Smooth muscle cell (in vitro differentiated cells): Measurements from ENCODE around the gene AUTS2. TPM values are rescaled to one million over a fixed set of nuclear protein-coding genes. Genes with fewer than 3 reads are reported as not detected.
A peak's percentile ranks its signal among the peaks of the same experiment; 100 is the strongest.

ENCODE experiments used
- DNase-seq: peaks from one replicate; lab custom pipeline; 2025; ENCODE audit not compliant: unreplicated experiment; lab: John Stamatoyannopoulos, UW
- H2AFZ ChIP-seq: fragments of 200-600 bp; sonication (generic); 2 replicates; pipeline ENCODE4 v1.6.0; 2016; ENCODE audit warnings: antibody characterized with exemption, low read depth, mild to moderate bottlenecking
- H3F3A ChIP-seq: fragments of 200-600 bp; sonication (generic); 2 replicates; pipeline ENCODE4 v1.6.0; 2017; ENCODE audit warnings: antibody characterized with exemption, low read depth
- H3K27ac ChIP-seq: fragments of 200-600 bp; sonication (generic); 2 replicates; pipeline ENCODE4 v1.5.1; 2016; ENCODE audit warnings: low read depth, mild to moderate bottlenecking
- H3K27me3 ChIP-seq: fragments of 200-600 bp; sonication (generic); 2 replicates; pipeline ENCODE4 v1.6.1; 2016; ENCODE audit warnings: low read depth, mild to moderate bottlenecking
- H3K36me3 ChIP-seq: fragments of 200-600 bp; sonication (generic); 2 replicates; pipeline ENCODE4 v1.5.1; 2016; ENCODE audit warnings: low read depth
- H3K4me1 ChIP-seq: fragments of 200-600 bp; sonication (generic); 2 replicates; pipeline ENCODE4 v1.5.1; 2016; ENCODE audit warnings: low read depth
- H3K4me2 ChIP-seq: fragments of 200-600 bp; sonication (generic); 2 replicates; pipeline ENCODE4 v1.6.0; 2016; ENCODE audit warnings: mild to moderate bottlenecking
- H3K4me3 ChIP-seq: fragments of 200-600 bp; sonication (generic); 2 replicates; pipeline ENCODE4 v1.5.1; 2016; ENCODE audit warnings: mild to moderate bottlenecking
- H3K79me2 ChIP-seq: fragments of 200-600 bp; sonication (generic); 2 replicates; pipeline ENCODE4 v1.6.0; 2016; ENCODE audit warnings: low read depth, mild to moderate bottlenecking
- H3K9ac ChIP-seq: fragments of 200-600 bp; sonication (generic); 2 replicates; pipeline ENCODE4 v1.6.0; 2016; ENCODE audit warnings: low read depth
- H3K9me3 ChIP-seq: fragments of 200-600 bp; sonication (generic); replicated peaks from 2 replicates; pipeline ENCODE4 v1.5.1; 2016; ENCODE audit warnings: low read depth
- H4K20me1 ChIP-seq: fragments of 200-600 bp; sonication (generic); 2 replicates; pipeline ENCODE4 v1.6.0; 2016; ENCODE audit warnings: low read depth
- WGBS: methylation state at CpG from one replicate; pipeline ENCODE4 v1.1.7; 2016; ENCODE audit warnings: low lambda C conversion rate; 5-methylcytosine and 5-hydroxymethylcytosine counted together
- polyA plus RNA-seq: library from polyadenylated mRNA; unstranded; fragments of >200 nt; fragmentation: Nextera tagmentation; extraction: Ambion mirVana; gene quantifications from 2 replicates; pipeline ENCODE4 v1.2.1, GENCODE V29; 2016
- total RNA-seq: library from RNA; depleted of rRNA; stranded (reverse); fragments of >200 nt; gene quantifications from 2 replicates; pipeline ENCODE4 v1.2.3, GENCODE V29; 2014
- TF ChIP-seq, protein P1 (sequence below): fragments of 200-600 bp; sonication (generic); IDR thresholded peaks from 2 replicates; pipeline ENCODE4 v1.5.1; 2017; ENCODE audit warnings: borderline replicate concordance, mild to moderate bottlenecking, antibody characterized with exemption; ENCODE audit not compliant: insufficient read depth, poor library complexity, severe bottlenecking

AUTS2 gene
- total and polyA plus RNA-seq, 2 experiments from 2014 or later = 6.5 to 8.6 TPM

DNA sequence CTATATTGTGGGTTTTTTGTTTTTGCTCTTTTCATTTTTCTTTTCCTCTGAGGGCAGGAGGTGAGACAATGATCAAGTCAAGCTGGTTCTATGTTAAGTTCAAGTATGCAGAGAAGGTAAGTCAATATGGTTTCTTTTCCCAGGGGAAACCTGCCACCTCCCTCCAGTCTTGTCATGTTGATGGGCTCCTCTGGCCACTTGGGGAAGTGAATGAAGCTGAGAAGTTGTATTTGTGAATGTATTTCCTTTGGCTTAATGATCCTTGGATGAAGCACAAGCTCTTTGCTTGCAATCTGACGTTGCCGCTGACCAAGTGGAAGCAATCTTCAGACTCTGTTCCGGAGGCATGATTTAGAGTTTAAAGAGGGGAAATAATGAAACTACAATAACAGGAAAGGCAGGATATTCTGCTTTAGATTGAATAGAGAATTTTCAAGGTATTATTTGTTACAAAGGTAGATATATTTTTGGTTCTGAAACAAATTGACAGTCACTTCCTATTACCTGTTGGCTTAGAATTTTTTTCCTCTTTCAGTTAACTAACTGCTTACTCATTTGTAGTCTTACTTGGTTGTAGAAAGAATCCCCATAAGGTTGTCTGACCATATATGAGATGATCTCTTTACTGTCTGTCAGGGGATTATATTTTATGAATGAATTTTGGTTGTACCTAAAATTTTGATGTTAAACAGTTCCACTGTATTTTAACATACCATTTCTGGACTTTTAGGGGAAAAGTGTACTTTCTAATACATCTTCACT is 369.6 kb downstream of the AUTS2 start:
- Histone ChIP-seq H3K4me2 (no peak overlapping the region), H3K4me3 (no peak overlapping the region), H3K9ac (no peak overlapping the region), H3K9me3 (no peaks in the 10 kb centered on the region), H3K79me2 (no peaks in the 10 kb centered on the region), H4K20me1 (peaks cover 24% of the 10 kb centered on the region), H3K36me3 (no peaks in the 10 kb centered on the region), H3K4me1 (peaks cover under 1% of the 10 kb centered on the region), H3K27ac (no peak overlapping the region), H2AFZ (no peak overlapping the region), H3F3A (no peaks in the 10 kb centered on the region), H3K27me3 (peaks cover 59% of the 10 kb centered on the region)
- no peak for DNase-seq
- WGBS = 72% methylated on average over 3 of the region's 3 CpGs
- TF ChIP-seq, protein P1, sequence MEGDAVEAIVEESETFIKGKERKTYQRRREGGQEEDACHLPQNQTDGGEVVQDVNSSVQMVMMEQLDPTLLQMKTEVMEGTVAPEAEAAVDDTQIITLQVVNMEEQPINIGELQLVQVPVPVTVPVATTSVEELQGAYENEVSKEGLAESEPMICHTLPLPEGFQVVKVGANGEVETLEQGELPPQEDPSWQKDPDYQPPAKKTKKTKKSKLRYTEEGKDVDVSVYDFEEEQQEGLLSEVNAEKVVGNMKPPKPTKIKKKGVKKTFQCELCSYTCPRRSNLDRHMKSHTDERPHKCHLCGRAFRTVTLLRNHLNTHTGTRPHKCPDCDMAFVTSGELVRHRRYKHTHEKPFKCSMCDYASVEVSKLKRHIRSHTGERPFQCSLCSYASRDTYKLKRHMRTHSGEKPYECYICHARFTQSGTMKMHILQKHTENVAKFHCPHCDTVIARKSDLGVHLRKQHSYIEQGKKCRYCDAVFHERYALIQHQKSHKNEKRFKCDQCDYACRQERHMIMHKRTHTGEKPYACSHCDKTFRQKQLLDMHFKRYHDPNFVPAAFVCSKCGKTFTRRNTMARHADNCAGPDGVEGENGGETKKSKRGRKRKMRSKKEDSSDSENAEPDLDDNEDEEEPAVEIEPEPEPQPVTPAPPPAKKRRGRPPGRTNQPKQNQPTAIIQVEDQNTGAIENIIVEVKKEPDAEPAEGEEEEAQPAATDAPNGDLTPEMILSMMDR = no peak

DNA sequence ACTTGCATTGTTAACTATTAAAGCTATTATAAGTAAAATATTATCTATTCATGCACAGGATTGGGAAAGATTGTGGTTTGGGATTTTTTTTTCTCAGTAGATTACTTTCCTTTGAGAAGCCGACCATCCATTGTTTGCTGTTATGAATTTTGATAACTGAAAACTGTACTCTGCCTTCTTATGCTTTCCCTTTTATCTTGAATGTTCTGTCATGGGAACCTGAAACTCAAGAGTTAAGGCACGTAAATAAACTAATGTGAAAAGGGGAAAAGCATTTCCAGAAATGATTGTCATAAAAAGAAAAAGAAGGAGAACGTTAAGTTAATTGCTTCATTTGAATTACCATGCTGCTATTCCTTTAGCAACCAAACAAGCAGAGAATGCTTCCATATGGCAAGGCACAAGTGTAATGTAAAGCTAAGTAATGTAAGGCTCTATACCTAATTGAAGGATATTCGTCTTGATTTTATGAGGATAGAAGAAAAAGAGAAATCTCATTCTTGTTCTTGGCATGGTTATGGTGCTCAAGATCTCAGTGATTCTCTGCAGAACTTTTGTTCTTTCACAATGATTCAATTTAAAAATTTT is 370.8 kb downstream of the AUTS2 start:
- 75% methylated on average over 4 of the region's 4 CpGs for WGBS

GRCh38 chr7:69981646-69982045 is 383.4 kb downstream of the AUTS2 start:
- H3K9me3 ChIP-seq = no peaks in the 10 kb centered on the region
- no peaks in the 10 kb centered on the region for H3F3A ChIP-seq
- TF ChIP-seq, protein P1 = no peak
- 37% methylated on average over 4 of the region's 4 CpGs for WGBS
- no peak overlapping the region for H2AFZ ChIP-seq
- no peak overlapping the region for H3K9ac ChIP-seq
- H3K4me3 ChIP-seq = no peak overlapping the region
- H3K27ac ChIP-seq = peak overlapping the region; percentile 42
- H3K4me1 ChIP-seq = peaks cover 11% of the 10 kb centered on the region
- no peaks in the 10 kb centered on the region for H3K79me2 ChIP-seq
- H3K27me3 ChIP-seq = peaks cover 11% of the 10 kb centered on the region
- no peaks in the 10 kb centered on the region for H3K36me3 ChIP-seq
- H4K20me1 ChIP-seq = peaks cover 26% of the 10 kb centered on the region
- no peak for DNase-seq
- peak overlapping the region; percentile 19 for H3K4me2 ChIP-seq

More for the DNA sequence above, 370.8 kb downstream of the AUTS2 start:
- H3K36me3 ChIP-seq = no peaks in the 10 kb centered on the region
- H3K27me3 ChIP-seq = peaks cover 62% of the 10 kb centered on the region
- no peak overlapping the region for H2AFZ ChIP-seq
- peaks cover 20% of the 10 kb centered on the region for H4K20me1 ChIP-seq
- no peaks in the 10 kb centered on the region for H3F3A ChIP-seq
- no peak overlapping the region for H3K27ac ChIP-seq
- no peak for DNase-seq
- H3K4me2 ChIP-seq = no peak overlapping the region
- no peak overlapping the region for H3K9ac ChIP-seq
- H3K4me1 ChIP-seq = no peaks in the 10 kb centered on the region
- H3K9me3 ChIP-seq = no peaks in the 10 kb centered on the region
- no peaks in the 10 kb centered on the region for H3K79me2 ChIP-seq
- TF ChIP-seq, protein P1 = no peak
- no peak overlapping the region for H3K4me3 ChIP-seq
